Loucy (cell line): ENCODE results near the gene AACS.

Experiments
- H2AFZ ChIP-seq: fragments of 200-600 bp; sonication (generic); 2 replicates; pipeline ENCODE4 v1.6.0; 2016; ENCODE audit warnings: antibody characterized with exemption, mild to moderate bottlenecking, low read length, moderate library complexity
- H3F3A ChIP-seq: fragments of 200-600 bp; 2 replicates; pipeline ENCODE4 v1.6.0; 2016; ENCODE audit warnings: antibody characterized with exemption, low read depth, mild to moderate bottlenecking
- H3K27me3 ChIP-seq: fragments of 200-600 bp; sonication (generic); 2 replicates; pipeline ENCODE4 v1.6.1; 2014; ENCODE audit warnings: low read length, mild to moderate bottlenecking; ENCODE audit not compliant: insufficient read depth, poor library complexity, severe bottlenecking
- H3K36me3 ChIP-seq: fragments of 200-600 bp; sonication (generic); 2 replicates; pipeline ENCODE4 v1.6.1; 2016; ENCODE audit warnings: low read length; ENCODE audit not compliant: insufficient read depth
- H3K4me1 ChIP-seq: fragments of 200-600 bp; sonication (generic); 2 replicates; pipeline ENCODE4 v1.5.1; 2014; ENCODE audit warnings: low read length, mild to moderate bottlenecking; ENCODE audit not compliant: insufficient read depth, poor library complexity, severe bottlenecking
- H3K4me2 ChIP-seq: fragments of 200-600 bp; sonication (generic); 2 replicates; pipeline ENCODE4 v1.6.0; 2014; ENCODE audit warnings: antibody characterized with exemption, low read length, low read depth, mild to moderate bottlenecking; ENCODE audit not compliant: poor library complexity, severe bottlenecking
- H3K4me3 ChIP-seq: fragments of 200-600 bp; sonication (generic); 2 replicates; pipeline ENCODE4 v1.5.1; 2014; ENCODE audit warnings: low read length, mild to moderate bottlenecking, mixed read lengths; ENCODE audit not compliant: poor library complexity, severe bottlenecking
- H3K79me2 ChIP-seq: fragments of 200-600 bp; sonication (generic); 2 replicates; pipeline ENCODE4 v1.6.1; 2014; ENCODE audit warnings: low read length; ENCODE audit not compliant: insufficient read depth
- H3K9ac ChIP-seq: fragments of 200-600 bp; sonication (generic); 2 replicates; pipeline ENCODE4 v1.6.0; 2014; ENCODE audit warnings: mild to moderate bottlenecking, low read depth, low read length, moderate library complexity; ENCODE audit not compliant: poor library complexity, severe bottlenecking
- H3K9me2 ChIP-seq: fragments of 200-600 bp; sonication (generic); replicated peaks from 2 replicates; pipeline ENCODE4 v1.6.1; 2016; ENCODE audit warnings: low read depth, low read length, mixed read lengths
- H3K9me3 ChIP-seq: fragments of 200-600 bp; sonication (generic); 2 replicates; pipeline ENCODE4 v1.6.1; 2014; ENCODE audit warnings: mild to moderate bottlenecking, antibody characterized with exemption, low read length, low read depth; ENCODE audit not compliant: insufficient read depth
- H4K20me1 ChIP-seq: fragments of 200-600 bp; sonication (generic); 2 replicates; pipeline ENCODE4 v1.6.0; 2014; ENCODE audit warnings: antibody characterized with exemption, low read length, mild to moderate bottlenecking; ENCODE audit not compliant: insufficient read depth, poor library complexity, severe bottlenecking
- CTCF ChIP-seq: fragments of 200-600 bp; sonication (generic); conservative IDR thresholded peaks from 2 replicates; pipeline ENCODE4 v1.5.1; 2014; ENCODE audit warnings: mild to moderate bottlenecking, antibody characterized with exemption, low read length
- EZH2phosphoT487 ChIP-seq: fragments of 200-600 bp; IDR thresholded peaks from 2 replicates; pipeline ENCODE4 v1.6.1; 2018; ENCODE audit warnings: antibody characterized with exemption, mild to moderate bottlenecking, moderate library complexity, borderline replicate concordance

Gene AACS

GRCh38 chr12:125129179-125129571 is 63.9 kb downstream of the AACS start:
- H3K9ac ChIP-seq: no peak overlapping the region
- no peak overlapping the region for H3K4me2 ChIP-seq
- no peaks in the 10 kb centered on the region for H3K9me2 ChIP-seq
- no peaks in the 10 kb centered on the region for H4K20me1 ChIP-seq
- no peak overlapping the region for H2AFZ ChIP-seq
- H3K36me3 ChIP-seq: peaks cover 22% of the 10 kb centered on the region; the same call in 1 of the 2 replicates
- no peak overlapping the region for H3K4me3 ChIP-seq
- H3F3A ChIP-seq: no peaks in the 10 kb centered on the region
- H3K79me2 ChIP-seq: no peaks in the 10 kb centered on the region
- H3K4me1 ChIP-seq: no peaks in the 10 kb centered on the region
- H3K9me3 ChIP-seq: no peaks in the 10 kb centered on the region
- TF ChIP-seq CTCF (no peak), EZH2phosphoT487 (no peak)
- no peaks in the 10 kb centered on the region for H3K27me3 ChIP-seq

- Histone ChIP-seq H4K20me1 (no peaks in the 10 kb centered on the region), H3K27me3 (no peaks in the 10 kb centered on the region), H3F3A (no peaks in the 10 kb centered on the region), H2AFZ (no peak overlapping the region), H3K4me1 (no peaks in the 10 kb centered on the region), H3K9me3 (no peaks in the 10 kb centered on the region), H3K36me3 (peaks cover 22% of the 10 kb centered on the region; the same call in 1 of the 2 replicates), H3K4me3 (no peak overlapping the region), H3K9me2 (no peaks in the 10 kb centered on the region), H3K4me2 (no peak overlapping the region), H3K79me2 (no peaks in the 10 kb centered on the region), H3K9ac (no peak overlapping the region)
- TF ChIP-seq EZH2phosphoT487: no peak
- no peak for TF ChIP-seq CTCF
These were observed 64.5 kb downstream of the AACS start for GRCh38 chr12:125129591-125130255.

- H3K9ac ChIP-seq: no peak overlapping the region
These were observed 66.7 kb downstream of the AACS start for GRCh38 chr12:125131958-125132357.

More at GRCh38 chr12:125131958-125132357, 66.7 kb downstream of the AACS start:
- Histone ChIP-seq H2AFZ (no peak overlapping the region), H3K27me3 (no peaks in the 10 kb centered on the region), H3K9me3 (no peaks in the 10 kb centered on the region), H4K20me1 (no peaks in the 10 kb centered on the region), H3K79me2 (no peaks in the 10 kb centered on the region), H3F3A (no peaks in the 10 kb centered on the region), H3K36me3 (peaks cover 17% of the 10 kb centered on the region; the same call in 1 of the 2 replicates), H3K4me2 (no peak overlapping the region), H3K4me3 (no peak overlapping the region), H3K4me1 (no peaks in the 10 kb centered on the region), H3K9me2 (no peaks in the 10 kb centered on the region)
- TF ChIP-seq CTCF (no peak), EZH2phosphoT487 (no peak)
